Measurements from ENCODE around the gene CLTCL1.

Gene CLTCL1

DNA sequence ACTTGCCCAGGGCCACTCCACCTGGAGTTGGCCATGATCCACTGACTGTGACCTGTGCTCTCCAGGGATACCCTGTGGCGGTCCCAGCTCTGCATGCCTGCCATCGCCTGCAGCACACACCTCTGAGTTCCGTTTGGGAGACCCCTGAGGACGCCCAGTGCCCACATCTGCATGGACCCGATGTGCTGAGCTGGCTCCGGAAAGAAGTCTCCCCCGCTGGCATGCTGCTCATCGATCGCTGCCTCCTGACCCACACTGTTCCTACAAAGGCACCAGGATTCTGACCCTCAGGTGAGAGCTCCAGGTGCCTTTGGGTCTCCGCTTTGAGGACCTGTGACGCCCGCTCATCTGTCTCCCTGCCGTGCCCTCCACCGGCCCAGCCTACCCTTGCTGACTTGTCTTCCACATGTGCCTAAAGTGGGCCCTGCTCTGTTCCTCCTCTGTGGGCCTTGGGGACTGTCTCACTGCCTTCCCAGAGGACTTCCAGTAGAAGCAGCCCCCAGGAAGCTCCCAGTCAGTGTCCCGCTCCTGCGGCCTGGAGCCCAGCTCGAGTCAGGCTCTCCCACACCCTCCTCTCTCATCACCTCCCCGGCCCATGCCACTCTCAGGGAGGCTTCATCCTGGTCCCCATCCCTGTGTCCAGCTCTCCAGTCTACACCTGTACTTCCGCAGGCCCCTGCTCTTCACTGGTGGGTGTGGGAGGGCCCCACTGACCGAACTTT, 107.1 kb downstream of the CLTCL1 start:
- no peak overlapping the region for H3K4me3 ChIP-seq (replicated peaks in 1 of 2; ENCODE audit: low read depth in 2 of 2, low read length in 2 of 2)
- no peak for DNase-seq (ENCODE audit: low read depth in 2 of 2)
- TF ChIP-seq, protein P1, sequence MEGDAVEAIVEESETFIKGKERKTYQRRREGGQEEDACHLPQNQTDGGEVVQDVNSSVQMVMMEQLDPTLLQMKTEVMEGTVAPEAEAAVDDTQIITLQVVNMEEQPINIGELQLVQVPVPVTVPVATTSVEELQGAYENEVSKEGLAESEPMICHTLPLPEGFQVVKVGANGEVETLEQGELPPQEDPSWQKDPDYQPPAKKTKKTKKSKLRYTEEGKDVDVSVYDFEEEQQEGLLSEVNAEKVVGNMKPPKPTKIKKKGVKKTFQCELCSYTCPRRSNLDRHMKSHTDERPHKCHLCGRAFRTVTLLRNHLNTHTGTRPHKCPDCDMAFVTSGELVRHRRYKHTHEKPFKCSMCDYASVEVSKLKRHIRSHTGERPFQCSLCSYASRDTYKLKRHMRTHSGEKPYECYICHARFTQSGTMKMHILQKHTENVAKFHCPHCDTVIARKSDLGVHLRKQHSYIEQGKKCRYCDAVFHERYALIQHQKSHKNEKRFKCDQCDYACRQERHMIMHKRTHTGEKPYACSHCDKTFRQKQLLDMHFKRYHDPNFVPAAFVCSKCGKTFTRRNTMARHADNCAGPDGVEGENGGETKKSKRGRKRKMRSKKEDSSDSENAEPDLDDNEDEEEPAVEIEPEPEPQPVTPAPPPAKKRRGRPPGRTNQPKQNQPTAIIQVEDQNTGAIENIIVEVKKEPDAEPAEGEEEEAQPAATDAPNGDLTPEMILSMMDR (IDR thresholded peaks at IDR 0.05; ENCODE audit: low read depth, low read length), result no peak

DNA sequence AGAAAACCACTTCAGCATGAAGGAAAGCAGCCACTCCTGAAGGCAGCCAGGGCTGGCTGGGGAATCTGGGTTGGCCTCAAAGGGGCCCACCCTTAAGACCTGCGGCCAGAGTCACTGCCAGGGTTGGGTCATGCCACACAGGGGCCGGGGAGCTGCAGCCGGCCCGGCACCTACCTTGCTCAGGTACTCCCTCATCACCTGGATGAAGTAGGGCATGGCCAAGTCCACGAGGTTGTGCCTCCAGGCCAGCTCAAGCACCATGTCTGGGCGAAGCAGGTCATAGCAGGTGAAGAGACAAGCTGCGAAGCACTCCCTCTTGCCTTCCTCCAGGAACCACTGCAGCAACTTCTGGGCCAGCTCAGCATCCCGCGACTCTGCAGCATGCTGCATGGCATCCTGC, 108.3 kb downstream of the CLTCL1 start:
- H3K4me3 ChIP-seq (replicated peaks in 1 of 2; ENCODE audit: low read depth in 2 of 2, low read length in 2 of 2), result no peak overlapping the region
- DNase-seq (ENCODE audit: low read depth in 2 of 2), result no peak
- TF ChIP-seq, protein P1 (IDR thresholded peaks at IDR 0.05; ENCODE audit: low read depth, low read length), result no peak

DNA sequence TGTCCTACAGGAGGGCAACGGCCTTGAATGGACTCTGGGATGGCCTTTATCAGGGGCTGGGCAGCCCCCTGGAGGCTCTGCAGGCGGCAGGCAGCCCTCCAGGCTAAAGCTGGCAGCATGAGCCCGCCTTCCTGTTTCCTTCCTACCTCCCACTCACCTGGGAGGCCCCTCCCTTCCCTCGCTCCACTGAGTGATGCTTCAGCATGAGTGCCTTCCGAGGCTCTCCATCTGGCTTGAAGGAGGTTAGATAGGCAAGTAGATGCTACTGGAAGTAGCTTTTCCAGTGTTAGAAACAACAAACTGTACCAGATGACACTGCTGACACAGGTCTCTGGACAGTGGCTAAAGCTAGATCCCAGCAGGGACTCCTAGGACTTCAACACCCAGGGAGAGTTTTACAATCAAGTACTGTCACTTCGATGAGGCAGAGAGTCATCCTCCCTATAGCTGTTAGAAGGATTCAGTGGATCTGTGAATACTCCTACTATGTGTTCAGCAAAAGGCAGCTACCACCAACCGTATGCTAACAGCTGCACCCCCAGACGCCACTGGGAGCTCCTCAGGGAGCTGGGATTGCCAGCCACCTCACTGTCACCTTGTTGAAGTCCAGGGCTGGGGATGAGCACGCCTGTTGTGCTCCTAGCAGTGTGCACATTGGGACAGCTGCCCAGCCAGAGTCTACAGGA, 108.9 kb downstream of the CLTCL1 start:
- no peak overlapping the region for H3K4me3 ChIP-seq (replicated peaks in 1 of 2; ENCODE audit: low read depth in 2 of 2, low read length in 2 of 2)
- TF ChIP-seq, protein P1 (IDR thresholded peaks at IDR 0.05; ENCODE audit: low read depth, low read length), result no peak
- no peak for DNase-seq (ENCODE audit: low read depth in 2 of 2)

DNA sequence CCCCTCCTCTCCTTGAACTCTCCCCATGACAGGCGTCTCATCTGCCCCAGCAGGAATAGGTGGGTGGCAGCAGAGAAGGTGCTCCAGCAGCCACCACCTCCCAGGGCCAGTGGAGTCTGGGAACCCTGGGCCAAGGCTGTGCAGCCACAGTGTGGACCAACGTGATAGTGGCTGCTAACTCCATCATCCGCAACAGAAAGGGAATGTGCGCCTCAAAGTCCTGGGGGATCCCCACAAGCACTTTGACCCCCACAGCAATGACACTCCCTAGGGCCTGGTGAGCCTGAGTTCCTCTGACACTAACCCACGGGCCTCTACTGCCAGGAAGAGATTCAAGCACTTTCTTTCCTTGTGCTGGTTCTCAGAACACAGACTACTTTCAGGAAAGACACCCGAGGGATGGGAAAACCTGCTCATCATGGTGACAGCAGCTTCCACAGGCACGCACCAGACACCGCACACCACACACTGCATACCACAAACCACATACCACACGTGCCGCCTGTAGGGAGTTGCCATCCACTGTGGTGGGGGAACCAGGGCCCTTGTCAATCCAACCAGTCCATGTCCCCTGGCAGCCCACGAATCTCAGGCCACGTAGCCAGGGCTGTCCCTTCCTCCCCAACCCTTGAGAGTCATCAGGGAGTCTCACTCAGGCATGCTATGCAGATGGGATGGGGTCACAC, 109.6 kb downstream of the CLTCL1 start:
- DNase-seq (ENCODE audit: low read depth in 2 of 2), result no peak
- H3K4me3 ChIP-seq (replicated peaks in 1 of 2; ENCODE audit: low read depth in 2 of 2, low read length in 2 of 2), result no peak overlapping the region
- TF ChIP-seq, protein P1 (IDR thresholded peaks at IDR 0.05; ENCODE audit: low read depth, low read length), result no peak

DNA sequence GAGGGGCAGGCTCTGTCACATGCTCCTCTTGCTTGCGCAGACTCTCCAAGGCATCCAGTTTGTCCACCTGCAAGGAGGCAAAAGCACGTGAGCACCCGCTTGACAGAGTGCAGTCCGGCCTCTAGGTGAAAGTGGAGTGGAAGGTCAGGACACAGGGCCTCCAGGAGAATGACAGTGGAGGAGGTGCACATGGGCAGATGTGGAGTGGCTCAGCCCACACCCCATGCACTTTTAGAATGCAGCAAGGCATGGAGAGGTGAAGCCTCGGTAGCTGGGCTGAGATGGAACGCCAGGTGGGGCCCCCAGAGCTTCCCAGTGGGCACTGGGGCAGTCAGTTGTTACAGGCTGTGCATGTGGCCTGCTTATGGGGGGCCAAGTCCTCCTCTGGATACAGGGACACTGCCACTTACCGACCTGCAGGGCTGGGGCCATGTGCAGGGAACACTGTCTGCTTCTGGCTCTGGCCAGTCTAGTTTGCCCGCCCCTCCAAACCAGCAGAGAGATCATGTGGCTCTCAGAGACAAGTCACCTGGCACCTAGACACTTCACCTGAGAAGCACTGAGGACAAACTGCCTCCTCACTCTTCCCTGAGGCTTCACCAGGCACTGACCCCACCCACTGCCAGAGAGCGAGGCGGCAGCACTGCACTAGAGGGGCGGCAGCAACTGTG, 110.6 kb downstream of the CLTCL1 start:
- no peak overlapping the region for H3K4me3 ChIP-seq (replicated peaks in 1 of 2; ENCODE audit: low read depth in 2 of 2, low read length in 2 of 2)
- DNase-seq (ENCODE audit: low read depth in 2 of 2), result no peak
- TF ChIP-seq, protein P1 (IDR thresholded peaks at IDR 0.05; ENCODE audit: low read depth, low read length), result no peak

DNA sequence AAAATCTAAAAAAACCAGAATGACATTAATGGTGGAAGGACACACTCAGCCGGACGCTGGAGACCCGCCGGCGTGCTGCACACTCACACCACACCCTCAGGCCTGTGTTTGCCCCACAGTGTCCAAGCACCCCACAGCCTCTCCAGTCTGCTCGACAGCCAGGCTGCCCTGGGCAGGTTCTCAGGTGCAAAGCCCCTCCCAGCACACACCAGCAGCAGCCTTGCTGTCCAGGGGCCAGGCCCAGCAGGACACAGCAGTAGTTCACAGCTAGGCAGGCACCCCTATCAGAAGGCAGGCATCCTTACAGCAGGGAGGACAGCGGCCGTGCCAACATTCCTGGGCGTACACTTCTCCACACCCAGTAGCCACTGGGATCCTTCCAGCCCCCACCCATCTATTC, 111.3 kb downstream of the CLTCL1 start:
- TF ChIP-seq, protein P1 (IDR thresholded peaks at IDR 0.05; ENCODE audit: low read depth, low read length), result no peak
- DNase-seq (ENCODE audit: low read depth in 2 of 2), result no peak
- H3K4me3 ChIP-seq (replicated peaks in 1 of 2; ENCODE audit: low read depth in 2 of 2, low read length in 2 of 2), result no peak overlapping the region

All from cardiac fibroblast (primary cell).